ENCODE measurements around the gene LACTB.

DNA sequence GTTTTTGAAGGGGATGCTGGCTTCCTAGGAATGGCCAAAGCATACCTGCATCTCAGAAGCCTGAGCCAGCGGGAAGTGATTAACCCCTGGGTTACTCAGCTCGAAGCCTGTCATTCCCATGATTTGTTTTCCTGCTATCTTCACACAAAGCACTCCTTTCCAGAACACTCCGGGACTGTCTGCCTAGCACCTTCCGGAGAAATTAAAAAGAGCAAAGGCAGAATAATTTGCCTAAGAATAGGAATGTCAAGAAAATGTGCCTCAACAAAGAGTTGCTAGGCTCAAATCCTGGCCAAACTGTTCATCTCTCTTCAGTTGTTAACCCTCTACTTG lies 45.0 kb upstream of the LACTB start:
- TF ChIP-seq POLR2A (IDR thresholded peaks at IDR 0.05) = no peak
- TF ChIP-seq, protein P1, sequence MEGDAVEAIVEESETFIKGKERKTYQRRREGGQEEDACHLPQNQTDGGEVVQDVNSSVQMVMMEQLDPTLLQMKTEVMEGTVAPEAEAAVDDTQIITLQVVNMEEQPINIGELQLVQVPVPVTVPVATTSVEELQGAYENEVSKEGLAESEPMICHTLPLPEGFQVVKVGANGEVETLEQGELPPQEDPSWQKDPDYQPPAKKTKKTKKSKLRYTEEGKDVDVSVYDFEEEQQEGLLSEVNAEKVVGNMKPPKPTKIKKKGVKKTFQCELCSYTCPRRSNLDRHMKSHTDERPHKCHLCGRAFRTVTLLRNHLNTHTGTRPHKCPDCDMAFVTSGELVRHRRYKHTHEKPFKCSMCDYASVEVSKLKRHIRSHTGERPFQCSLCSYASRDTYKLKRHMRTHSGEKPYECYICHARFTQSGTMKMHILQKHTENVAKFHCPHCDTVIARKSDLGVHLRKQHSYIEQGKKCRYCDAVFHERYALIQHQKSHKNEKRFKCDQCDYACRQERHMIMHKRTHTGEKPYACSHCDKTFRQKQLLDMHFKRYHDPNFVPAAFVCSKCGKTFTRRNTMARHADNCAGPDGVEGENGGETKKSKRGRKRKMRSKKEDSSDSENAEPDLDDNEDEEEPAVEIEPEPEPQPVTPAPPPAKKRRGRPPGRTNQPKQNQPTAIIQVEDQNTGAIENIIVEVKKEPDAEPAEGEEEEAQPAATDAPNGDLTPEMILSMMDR (IDR thresholded peaks at IDR 0.05) = no peak

Measured in prostate gland (tissue), 2 donors.